Brain microvascular endothelial cell (primary cell): ENCODE results near the gene FYB1.
"Not testable (repeated sequence)": the region's sequence is repeated elsewhere in the genome, so short reads cannot be mapped to it uniquely, and the experiment has no call there.

ENCODE experiments used
- DNase-seq: peaks from one replicate; pipeline ENCODE4 v3.0.0-alpha.2; 2020
- H3K27ac ChIP-seq: fragments of 250-450 bp; sonication (Bioruptor Pico); 2 replicates; pipeline ENCODE4 v1.5.1; 2020; ENCODE audit warnings: mild to moderate bottlenecking, moderate library complexity
- H3K27me3 ChIP-seq: fragments of 250-450 bp; sonication (Bioruptor Pico); replicated peaks from 2 replicates; pipeline ENCODE4 v1.5.1; 2020; ENCODE audit warnings: mild to moderate bottlenecking
- H3K36me3 ChIP-seq: fragments of 250-450 bp; sonication (Bioruptor Pico); replicated peaks from 2 replicates; pipeline ENCODE4 v1.5.1; 2020; ENCODE audit warnings: mild to moderate bottlenecking
- H3K4me3 ChIP-seq: 2 replicates; pipeline ENCODE4 v1.5.1; 2011; ENCODE audit warnings: low read depth, mild to moderate bottlenecking, control low read depth, low read length, moderate library complexity
- CTCF ChIP-seq: IDR thresholded peaks from 2 replicates; pipeline ENCODE4 v1.5.1; 2011; ENCODE audit warnings: low read depth, mild to moderate bottlenecking, moderate library complexity, low read length, control low read depth, inconsistent platforms; ENCODE audit errors: missing control alignments
- in situ Hi-C: cut with HindIII; loops from 2 replicates; pipeline ENCODE4 v1.10.0; 2017; ENCODE audit warnings: low sequenced_read_pairs, low pct_ligation_motif_present

Gene FYB1

GRCh38 chr5:39226100-39226451 is 6.7 kb upstream of the FYB1 start:
- in situ Hi-C loops: no loop called here
- no peaks in the 10 kb centered on the region for H3K27me3 ChIP-seq
- no peak for DNase-seq
- TF ChIP-seq CTCF: no peak
- no peak overlapping the region for H3K27ac ChIP-seq
- H3K4me3 ChIP-seq: no peak overlapping the region
- no peaks in the 10 kb centered on the region for H3K36me3 ChIP-seq

- no peak for DNase-seq
These were observed 6.2 kb upstream of the FYB1 start for GRCh38 chr5:39225405-39226099.

GRCh38 chr5:39224196-39224761 is 4.9 kb upstream of the FYB1 start:
- Histone ChIP-seq H3K27me3 (no peaks in the 10 kb centered on the region), H3K4me3 (no peak overlapping the region), H3K36me3 (no peaks in the 10 kb centered on the region), H3K27ac (no peak overlapping the region)
- no peak for TF ChIP-seq CTCF
- in situ Hi-C loops: no loop called here
- no peak for DNase-seq

More at GRCh38 chr5:39225405-39226099, 6.2 kb upstream of the FYB1 start:
- Histone ChIP-seq H3K4me3 (no peak overlapping the region), H3K36me3 (no peaks in the 10 kb centered on the region), H3K27me3 (no peaks in the 10 kb centered on the region), H3K27ac (no peak overlapping the region)
- no peak for TF ChIP-seq CTCF
- in situ Hi-C loops: no loop called here

- H3K27me3 ChIP-seq: no peaks in the 10 kb centered on the region
- DNase-seq: no peak
- H3K4me3 ChIP-seq: no peak overlapping the region
- H3K27ac ChIP-seq: no peak overlapping the region
- in situ Hi-C loops: no loop called here
- no peak for TF ChIP-seq CTCF
- H3K36me3 ChIP-seq: no peaks in the 10 kb centered on the region
These were observed 4.3 kb upstream of the FYB1 start for GRCh38 chr5:39223565-39224156.

- H3K27me3 ChIP-seq, H3K36me3 ChIP-seq, H3K4me3 ChIP-seq, DNase-seq, in situ Hi-C loops, H3K27ac ChIP-seq: not testable (repeated sequence)
These were observed 2.3 kb upstream of the FYB1 start for GRCh38 chr5:39221671-39222070.

GRCh38 chr5:39220280-39221030 is 1.1 kb upstream of the FYB1 start:
- no peak for DNase-seq
- no peak for TF ChIP-seq CTCF
- no peak overlapping the region for H3K27ac ChIP-seq
- no peaks in the 10 kb centered on the region for H3K27me3 ChIP-seq
- no peaks in the 10 kb centered on the region for H3K36me3 ChIP-seq
- in situ Hi-C loops: no loop called here
- no peak overlapping the region for H3K4me3 ChIP-seq
